SK-N-SH (cell line): ENCODE results near the gene PTPRF. TPM values are rescaled to one million over a fixed set of nuclear protein-coding genes. Genes with fewer than 3 reads are reported as not detected.

Source experiments
- CTCF ChIA-PET: fragments of 300-600, 350-600 bp; formaldehyde crosslinking; extraction: SDS; loops from one replicate; lab custom pipeline; 2021; lab: Yijun Ruan, JAX
- POLR2A ChIA-PET: fragments of 350-600 bp; sonication (Branson Sonifier 250); formaldehyde crosslinking; extraction: SDS; loops from one replicate; lab custom pipeline; 2020; ENCODE audit warnings: antibody characterized with exemption, inconsistent platforms; lab: Yijun Ruan, JAX
- DNase-seq: peaks from one replicate; pipeline ENCODE4 v3.0.0; 2012
- H2AFZ ChIP-seq: fragments of 200-600 bp; sonication (generic); 2 replicates; pipeline ENCODE4 v1.8.1; 2016; ENCODE audit warnings: antibody characterized with exemption, mild to moderate bottlenecking, low read depth
- H3F3A ChIP-seq: fragments of 200-600 bp; sonication (generic); replicated peaks from 2 replicates; pipeline ENCODE3; 2016; ENCODE audit warnings: antibody characterized with exemption, mild to moderate bottlenecking; ENCODE audit not compliant: insufficient read depth
- H3K27ac ChIP-seq, 2 experiments: fragments of 200-500 bp in 1 of 2; fragments of 200-600 bp in 1 of 2; sonication (Bioruptor generic) in 1 of 2; sonication (generic), shearing (Covaris generic) in 1 of 2; 2 replicates each; pipeline versions ENCODE4 v1.5.1 to v1.6.1; 2014 to 2016; ENCODE audit warnings: low read depth in 2 of 2, inconsistent platforms in 1 of 2, low read length in 1 of 2, mild to moderate bottlenecking in 1 of 2, mixed read lengths in 1 of 2
- H3K27me3 ChIP-seq: fragments of 200-600 bp; sonication (generic), shearing (Covaris generic); 2 replicates; pipeline ENCODE4 v1.6.1; 2016; ENCODE audit warnings: mixed run types; ENCODE audit not compliant: insufficient read depth
- H3K36me3 ChIP-seq, 2 experiments: fragments of 200-500 bp in 1 of 2; fragments of 200-600 bp in 1 of 2; sonication (Bioruptor generic) in 1 of 2; sonication (generic) in 1 of 2; replicated peaks in 1 of 2; 2 replicates each; pipeline versions ENCODE3 to v1.5.1; 2014 to 2016; ENCODE audit warnings: low read length in 1 of 2, mild to moderate bottlenecking in 1 of 2; ENCODE audit not compliant: insufficient read depth in 2 of 2, control insufficient read depth in 1 of 2
- H3K4me1 ChIP-seq, 2 experiments: fragments of 200-500 bp in 1 of 2; fragments of 200-600 bp in 1 of 2; sonication (Bioruptor generic) in 1 of 2; sonication (generic), shearing (Covaris generic) in 1 of 2; 2 replicates each; pipeline versions ENCODE4 v1.5.1 to v1.6.1; 2014 to 2016; ENCODE audit warnings: low read depth in 1 of 2, low read length in 1 of 2, mixed run types in 1 of 2; ENCODE audit not compliant: insufficient read depth in 2 of 2, control insufficient read depth in 1 of 2
- H3K4me2 ChIP-seq: fragments of 200-600 bp; sonication (generic), shearing (Covaris generic); 2 replicates; pipeline ENCODE4 v1.6.1; 2017; ENCODE audit warnings: mixed run types
- H3K4me3 ChIP-seq, 2 experiments: fragments of 200-500 bp in 1 of 2; fragments of 200-600 bp in 1 of 2; sonication (Bioruptor generic) in 1 of 2; sonication (generic), shearing (Covaris generic) in 1 of 2; 2 replicates each; pipeline versions ENCODE4 v1.5.1 to v1.8.1; 2014 to 2016; ENCODE audit warnings: low read depth in 2 of 2, inconsistent platforms in 1 of 2, low read length in 1 of 2, mild to moderate bottlenecking in 1 of 2, mixed read lengths in 1 of 2, moderate library complexity in 1 of 2
- H3K79me2 ChIP-seq: fragments of 200-600 bp; sonication (generic); 2 replicates; pipeline ENCODE4 v1.8.1; 2017; ENCODE audit warnings: mild to moderate bottlenecking; ENCODE audit not compliant: insufficient read depth
- H3K9ac ChIP-seq: fragments of 200-600 bp; sonication (generic); 2 replicates; pipeline ENCODE4 v1.6.1; 2017; ENCODE audit warnings: mixed run types
- H3K9me2 ChIP-seq: fragments of 200-600 bp; sonication (generic); 2 replicates; pipeline ENCODE4 v1.6.1; 2017; ENCODE audit warnings: mixed run types
- H3K9me3 ChIP-seq: fragments of 200-600 bp; sonication (generic); 2 replicates; pipeline ENCODE4 v1.6.1; 2017; ENCODE audit warnings: mixed run types, mild to moderate bottlenecking, moderate library complexity
- H4K20me1 ChIP-seq: fragments of 200-600 bp; sonication (generic); 2 replicates; pipeline ENCODE4 v1.6.1; 2017; ENCODE audit warnings: mild to moderate bottlenecking, mixed run types; ENCODE audit not compliant: insufficient read depth
- NFIC ChIP-seq: IDR thresholded peaks from 2 replicates; pipeline ENCODE4 v1.4.0; 2012; ENCODE audit warnings: borderline replicate concordance
- SMC3 ChIP-seq: IDR thresholded peaks from 2 replicates; pipeline ENCODE4 v1.6.1; 2012; ENCODE audit warnings: low read depth, low read length, improper control_type of control experiment
- WGBS: methylation state at CpG from one replicate; pipeline ENCODE4 v1.1.6; 2017; ENCODE audit warnings: low lambda C conversion rate; 5-methylcytosine and 5-hydroxymethylcytosine counted together
- polyA plus RNA-seq, 3 experiments: library from polyadenylated mRNA; depleted of rRNA; stranded (reverse); fragments of >200 nt; gene quantifications; 2 replicates each; pipeline ENCODE4 v1.2.3, GENCODE V29; 2012

PTPRF gene
- polyA plus RNA-seq, 1 of the 3 experiments (the other 2 are of a cell fraction) = 72.7 TPM

- H3K4me2 ChIP-seq = peak overlapping the region; percentile 37; the same call in 1 of the 2 replicates
- peaks cover 24% of the 10 kb centered on the region; the same call in 1 of the 2 replicates for H4K20me1 ChIP-seq
- no peaks in the 10 kb centered on the region for H3K27me3 ChIP-seq
- DNase-seq = peak; percentile 26
- H3K9ac ChIP-seq = no peak overlapping the region
- H3K9me3 ChIP-seq = no peaks in the 10 kb centered on the region
- no peaks in the 10 kb centered on the region for H3K9me2 ChIP-seq
- WGBS = 94% methylated on average over 10 of the region's 10 CpGs
- ChIA-PET CTCF (interaction anchor here (0.6 to 1.7 kb wide), 6 partner anchors 11 to 445 kb away, joined by 3 to 7 read pairs (median 3); partner anchors contain the start of genes KDM4A and PTPRF), POLR2A (no interaction called here)
- H2AFZ ChIP-seq = no peak overlapping the region
- peaks cover 12% of the 10 kb centered on the region for H3K79me2 ChIP-seq
- peaks cover 60 to 64% of the 10 kb centered on the region in 2 experiments for H3K36me3 ChIP-seq
- peaks cover 15% of the 10 kb centered on the region for H3F3A ChIP-seq
- H3K27ac ChIP-seq = peak overlapping the region in 1 of 2 experiments; percentile 46; a peak in 2 of 4 replicates
- TF ChIP-seq SMC3 = no peak
- no peak overlapping the region for H3K4me3 ChIP-seq
- peaks cover 0 to 8% of the 10 kb centered on the region in 2 experiments; a peak in 1 of 4 replicates for H3K4me1 ChIP-seq
Measured at GRCh38 chr1:43671626-43672330, 141.1 kb downstream of the PTPRF start.

- TF ChIP-seq NFIC = no peak
- TF ChIP-seq, all 33 proteins: peak for 0
- CTCF ChIA-PET = interaction anchor here (0.9 kb wide), 2 partner anchors 21 to 83 kb away, joined by 3 to 4 read pairs; no protein-coding TSS in a partner anchor
- POLR2A ChIA-PET = no interaction called here
- Histone ChIP-seq H3K9me2 (no peaks in the 10 kb centered on the region), H3K4me1 (peaks cover 0 to 8% of the 10 kb centered on the region in 2 experiments; a peak in 1 of 4 replicates), H3F3A (peaks cover 15% of the 10 kb centered on the region), H3K4me2 (no peak overlapping the region), H3K9me3 (no peaks in the 10 kb centered on the region), H3K27me3 (no peaks in the 10 kb centered on the region), H3K27ac (no peak overlapping the region), H3K4me3 (no peak overlapping the region), H4K20me1 (peaks cover 32% of the 10 kb centered on the region; the same call in 1 of the 2 replicates), H2AFZ (no peak overlapping the region), H3K79me2 (peaks cover 16% of the 10 kb centered on the region), H3K36me3 (peaks cover 51 to 63% of the 10 kb centered on the region in 2 experiments), H3K9ac (no peak overlapping the region)
- WGBS = 96% methylated on average over 7 of the region's 7 CpGs
- DNase-seq = no peak
Measured at GRCh38 chr1:43673261-43673660, 142.6 kb downstream of the PTPRF start.

Other genes starting within 250 kb of the PTPRF start
- not detected in 2 replicates for gene C1orf210, start 245.3 kb upstream of the PTPRF start, polyA plus RNA-seq (2012; rRNA removed)
- 0.81 and 1.6 TPM in 2 replicates for gene TIE1, start 229.9 kb upstream of the PTPRF start, polyA plus RNA-seq (2012; rRNA removed)
- not detected in 2 replicates for gene MPL, start 193.1 kb upstream of the PTPRF start, polyA plus RNA-seq (2012; rRNA removed)
- gene CDC20, start 171.9 kb upstream of the PTPRF start, polyA plus RNA-seq (2012; rRNA removed) = 56.1 and 82.7 TPM in 2 replicates
- gene ELOVL1, start 162.9 kb upstream of the PTPRF start, polyA plus RNA-seq (2012; rRNA removed) = 127 and 182 TPM in 2 replicates
- 33.7 and 42.9 TPM in 2 replicates for gene MED8, start 141.1 kb upstream of the PTPRF start, polyA plus RNA-seq (2012; rRNA removed)
- 11.1 and 12.9 TPM in 2 replicates for gene SZT2, start 141.0 kb upstream of the PTPRF start, polyA plus RNA-seq (2012; rRNA removed)
- 6.8 and 11.1 TPM in 2 replicates for gene HYI, start 77.0 kb upstream of the PTPRF start, polyA plus RNA-seq (2012; rRNA removed)
- 21.4 and 27.7 TPM in 2 replicates for gene KDM4A, start 119.3 kb downstream of the PTPRF start, polyA plus RNA-seq (2012; rRNA removed)
- gene ST3GAL3, start 176.7 kb downstream of the PTPRF start, polyA plus RNA-seq (2012; rRNA removed) = 15.3 and 20.6 TPM in 2 replicates